Heart right ventricle (tissue), 16 donors: ENCODE measurements around the gene ATP11A. TPM values are rescaled to one million over a fixed set of nuclear protein-coding genes. Genes with fewer than 3 reads are reported as not detected.

Experiments used
- ATAC-seq, 8 donors: fragments of 200-7000 bp; cut with Tn5 transposase; one replicate each; pipeline ENCODE4 v1.9.1; 2020; ENCODE audit warnings: mild to moderate bottlenecking in 8 of 8, moderate library complexity in 8 of 8, moderate number of reproducible peaks in 1 of 8
- DNase-seq, 2 donors: peaks; one replicate each; pipeline ENCODE4 v3.0.0-alpha.2; 2020
- H3K27ac ChIP-seq, 10 donors: fragments of 200-600 bp; sonication (generic) in 2 of 10; one replicate each; pipeline versions ENCODE4 v1.5.0 to v1.8.0; 2020 to 2022; ENCODE audit warnings: mild to moderate bottlenecking in 3 of 10
- H3K27me3 ChIP-seq, 7 donors: fragments of 200-600 bp; one replicate each; pipeline ENCODE4 v1.8.0; 2021 to 2022; ENCODE audit warnings: mild to moderate bottlenecking in 2 of 7
- H3K36me3 ChIP-seq, 9 donors: fragments of 200-600 bp; sonication (generic) in 1 of 9; one replicate each; pipeline versions ENCODE4 v1.5.0 to v1.8.0; 2020 to 2022; ENCODE audit warnings: mild to moderate bottlenecking in 2 of 9
- H3K4me1 ChIP-seq, 9 donors: fragments of 200-600 bp; sonication (generic) in 1 of 9; one replicate each; pipeline versions ENCODE4 v1.5.0 to v1.8.0; 2020 to 2022; ENCODE audit warnings: mild to moderate bottlenecking in 4 of 9
- H3K4me3 ChIP-seq, 10 donors: fragments of 200-600 bp; sonication (generic) in 2 of 10; one replicate each; pipeline versions ENCODE4 v1.5.0 to v1.8.0; 2020 to 2022; ENCODE audit warnings: mild to moderate bottlenecking in 7 of 10, moderate library complexity in 2 of 10
- H3K9me3 ChIP-seq, 11 donors: fragments of 200-600 bp in 10 of 11; sonication (generic) in 2 of 11; one replicate each; pipeline versions ENCODE4 v1.5.0 to v1.8.0; 2013 to 2022; ENCODE audit warnings: mild to moderate bottlenecking in 2 of 11, control low read depth in 1 of 11, moderate library complexity in 1 of 11
- WGBS, 2 donors: extraction: QIAGEN DNeasy Blood & Tissue Kit; methylation state at CpG; one replicate each; pipeline ENCODE4 v1.1.7; 2013; ENCODE audit warnings: inconsistent platforms in 1 of 2; 5-methylcytosine and 5-hydroxymethylcytosine counted together
- intact Hi-C, 10 donors: fragments of 100-400 bp; cut with DNase I; formaldehyde crosslinking; loops; one replicate each; pipeline versions ENCODE4 v1.11.1 to v1.14.2; 2022
- polyA plus RNA-seq, 2 donors: library from polyadenylated mRNA; stranded (reverse); fragments of 200-250 nt; gene quantifications; one replicate each; pipeline ENCODE4 v1.2.3, GENCODE V29; 2013
- total RNA-seq, 10 donors: library from RNA; stranded (reverse); fragmentation: NEBNext Ultra II Directional in 3 of 10; extraction: Animal tissue kit (Norgen Biotek cat#: 25700) in 3 of 10; gene quantifications; one replicate each; pipeline versions ENCODE4 v1.2.1 to v1.2.4, GENCODE V29; 2021 to 2023
- TF ChIP-seq, protein P1 (sequence below), 9 donors: fragments of 200-600 bp; sonication (generic) in 2 of 9; IDR thresholded peaks; one replicate each; pipeline versions ENCODE4 v1.5.0 to v1.8.0; 2021 to 2022; ENCODE audit warnings: antibody characterized with exemption in 9 of 9, mild to moderate bottlenecking in 5 of 9, moderate library complexity in 1 of 9
- donor health status: Arrhythmogenic right ventricular cardiomyopathy.
- donor health status: ischemic (EF 13 %, LVEDD 7.1; RV severe dilation, severe dysfunction).
- donor health status: healthy with polysubstance abuse.
- donor health status: DM: no; HTN: yes; CAD: no.
- donor health status: DM: no; HTN: no; CAD: no.
- donor health status: ischemic (EF 25% LVEDD 6.9; RV normal size, moderate dysfunction).
- donor health status: ischemic (EF 25% LVEDD 5.7; RV mildly dilated, moderate dysfunction).
- donor health status: healthy.
- donor health status: DM: yes; HTN: yes; CAD: no.
- donor health status: Ischemic cardiomyopathy.
- donor health status: ischemic (EF 35%, LVEDD 5.7; RV mildly dilated, moderate dysfunction).
- donor health status: nonischemic (EF 11% LVEDD 7.7; RV severe dilation, severe dysfunction).
- donor health status: DM: yes; HTN: yes; CAD: no.
- donor health status: PGD.
- donor health status: ischemic (EF 29% LVEDD 5.4; RV normal size, mild dysfunction).
- donor health status: nonischemic (EF 23%, LVEDD 6.1; RV moderate dilation, normal function).

Gene ATP11A
- total and polyA plus RNA-seq, 12 donors = 20.0 to 164 (median 107) TPM

DNA sequence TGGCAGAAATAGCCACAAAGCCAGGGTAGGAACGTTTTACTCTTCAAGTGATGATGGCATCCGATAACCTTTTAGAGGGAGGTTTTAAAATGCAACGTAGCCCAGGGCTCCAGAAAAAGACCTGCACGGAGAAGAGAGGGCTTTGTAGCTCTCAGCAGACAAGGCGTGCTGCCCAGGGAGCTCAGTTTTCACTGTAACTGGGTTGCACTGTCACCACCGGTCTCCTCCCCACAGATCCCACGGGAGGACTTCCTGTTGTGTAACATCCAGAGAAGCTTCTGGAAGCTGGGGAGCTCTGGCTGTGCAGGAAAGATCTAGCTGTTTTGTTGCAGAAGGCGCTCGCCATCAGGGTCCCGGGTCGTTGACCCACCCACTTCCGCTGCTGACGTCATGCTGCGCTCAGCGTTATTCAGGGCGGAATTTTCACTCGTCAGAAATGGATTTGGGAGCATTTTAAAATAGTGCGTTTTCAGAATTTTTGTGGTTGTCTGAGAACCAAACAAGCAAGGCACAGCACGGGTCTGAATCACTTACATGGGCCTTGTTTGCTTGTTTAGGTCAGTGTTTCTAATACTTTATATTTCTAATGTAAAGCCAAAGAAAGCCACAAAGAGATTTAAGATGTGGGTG lies 50.8 kb downstream of the ATP11A start:
- H3K4me3 ChIP-seq = peak overlapping the region in 6 of 10 donors; percentile 10 to 40 (median 33)
- 41% methylated on average over 19 of the region's 19 CpGs for WGBS, 2 donors
- intact Hi-C loops = loop anchor here in 1 of 10 donors (5.0 kb wide), 1 partner anchor 33 kb away; no protein-coding TSS in a partner anchor
- ATAC-seq = peak; percentile 67 to 93 (median 86)
- TF ChIP-seq, protein P1, sequence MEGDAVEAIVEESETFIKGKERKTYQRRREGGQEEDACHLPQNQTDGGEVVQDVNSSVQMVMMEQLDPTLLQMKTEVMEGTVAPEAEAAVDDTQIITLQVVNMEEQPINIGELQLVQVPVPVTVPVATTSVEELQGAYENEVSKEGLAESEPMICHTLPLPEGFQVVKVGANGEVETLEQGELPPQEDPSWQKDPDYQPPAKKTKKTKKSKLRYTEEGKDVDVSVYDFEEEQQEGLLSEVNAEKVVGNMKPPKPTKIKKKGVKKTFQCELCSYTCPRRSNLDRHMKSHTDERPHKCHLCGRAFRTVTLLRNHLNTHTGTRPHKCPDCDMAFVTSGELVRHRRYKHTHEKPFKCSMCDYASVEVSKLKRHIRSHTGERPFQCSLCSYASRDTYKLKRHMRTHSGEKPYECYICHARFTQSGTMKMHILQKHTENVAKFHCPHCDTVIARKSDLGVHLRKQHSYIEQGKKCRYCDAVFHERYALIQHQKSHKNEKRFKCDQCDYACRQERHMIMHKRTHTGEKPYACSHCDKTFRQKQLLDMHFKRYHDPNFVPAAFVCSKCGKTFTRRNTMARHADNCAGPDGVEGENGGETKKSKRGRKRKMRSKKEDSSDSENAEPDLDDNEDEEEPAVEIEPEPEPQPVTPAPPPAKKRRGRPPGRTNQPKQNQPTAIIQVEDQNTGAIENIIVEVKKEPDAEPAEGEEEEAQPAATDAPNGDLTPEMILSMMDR (IDR thresholded peaks at IDR 0.05) = no peak
- DNase-seq = peak; percentile 79 to 89
- peaks cover 10 to 59% (median 37%) of the 10 kb centered on the region in 9 donors for H3K4me1 ChIP-seq
- no peaks in the 10 kb centered on the region for H3K9me3 ChIP-seq
- H3K27ac ChIP-seq = peak overlapping the region; percentile 47 to 93 (median 76)
- H3K27me3 ChIP-seq = no peaks in the 10 kb centered on the region
- no peaks in the 10 kb centered on the region for H3K36me3 ChIP-seq

- Histone ChIP-seq H3K36me3 (no peaks in the 10 kb centered on the region), H3K4me3 (peak overlapping the region in 5 of 10 donors; percentile 21 to 40 (median 35)), H3K27ac (peak overlapping the region; percentile 19 to 93 (median 76)), H3K9me3 (no peaks in the 10 kb centered on the region), H3K4me1 (peaks cover 8 to 53% (median 36%) of the 10 kb centered on the region in 9 donors), H3K27me3 (no peaks in the 10 kb centered on the region)
- TF ChIP-seq, protein P1 (IDR thresholded peaks at IDR 0.05) = no peak
- intact Hi-C loops = loop anchor here in 1 of 10 donors (5.0 kb wide), 1 partner anchor 34 kb away; no protein-coding TSS in a partner anchor
- ATAC-seq (peak in 6 of 8 donors; percentile 3 to 22 (median 10)), DNase-seq (no peak)
- WGBS, 2 donors = 84% methylated on average over 15 of the region's 15 CpGs
These were observed 51.4 kb downstream of the ATP11A start for GRCh38 chr13:112741185-112741755.

DNA sequence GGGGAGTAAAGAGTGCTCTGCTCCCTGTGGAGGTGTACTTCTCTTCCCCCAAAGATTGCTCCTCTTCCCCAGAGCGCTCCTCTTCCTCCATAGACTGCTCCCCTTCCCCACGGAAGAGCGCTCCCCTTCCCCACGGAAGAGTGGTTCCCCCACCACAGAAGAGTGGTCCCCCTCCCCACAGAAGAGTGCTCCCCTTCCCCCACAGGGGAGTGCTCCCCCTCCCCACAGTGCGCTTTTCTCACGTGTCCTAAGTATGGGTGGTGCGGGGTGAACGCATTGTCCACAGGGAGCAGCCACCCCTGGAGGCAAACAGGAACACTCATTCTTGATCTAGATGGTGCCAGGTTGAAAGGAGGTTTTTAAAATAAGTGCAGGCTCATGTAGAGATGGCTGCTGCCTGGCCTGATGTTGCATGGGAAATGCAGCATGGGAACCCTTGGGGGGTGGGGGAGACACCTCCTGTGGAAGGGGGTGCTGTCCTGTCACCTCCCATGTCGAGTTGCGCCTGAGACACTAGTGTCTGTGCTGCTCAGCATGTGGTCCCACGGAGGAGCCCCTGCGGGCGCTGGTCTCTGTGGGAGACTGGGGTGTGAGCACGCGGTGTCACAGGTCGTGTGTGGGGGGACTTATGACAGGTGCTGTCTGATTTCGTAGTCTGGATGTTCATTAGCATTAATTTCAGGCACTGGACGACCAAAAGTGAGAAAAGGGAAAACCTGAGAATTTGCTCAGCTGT lies 52.2 kb downstream of the ATP11A start:
- 94% methylated on average over 18 of the region's 18 CpGs for WGBS, 2 donors
- TF ChIP-seq, protein P1 (IDR thresholded peaks at IDR 0.05) = no peak
- Histone ChIP-seq H3K36me3 (no peaks in the 10 kb centered on the region), H3K27ac (peak overlapping the region in 6 of 10 donors; percentile 72 to 93 (median 82)), H3K9me3 (no peaks in the 10 kb centered on the region), H3K27me3 (no peaks in the 10 kb centered on the region), H3K4me1 (peaks cover 8 to 50% (median 36%) of the 10 kb centered on the region in 9 donors), H3K4me3 (no peak overlapping the region)
- intact Hi-C loops = loop anchor here in 1 of 10 donors (5.0 kb wide), 1 partner anchor 35 kb away; no protein-coding TSS in a partner anchor
- ATAC-seq = no peak
- DNase-seq = no peak

GRCh38 chr13:112742583-112742982 lies 52.7 kb downstream of the ATP11A start:
- Histone ChIP-seq H3K27ac (no peak overlapping the region), H3K27me3 (no peaks in the 10 kb centered on the region), H3K36me3 (no peaks in the 10 kb centered on the region), H3K4me1 (peaks cover 8 to 50% (median 36%) of the 10 kb centered on the region in 9 donors), H3K9me3 (no peaks in the 10 kb centered on the region), H3K4me3 (no peak overlapping the region)
- intact Hi-C loops = loop anchor here in 1 of 10 donors (5.0 kb wide), 1 partner anchor 35 kb away; no protein-coding TSS in a partner anchor
- ATAC-seq = no peak
- WGBS, 2 donors = 95 to 96% methylated on average over 14 of the region's 14 CpGs
- TF ChIP-seq, protein P1 (IDR thresholded peaks at IDR 0.05) = no peak
- DNase-seq = no peak
